Measurements from ENCODE around the gene GOLGA2.

GOLGA2 gene

DNA sequence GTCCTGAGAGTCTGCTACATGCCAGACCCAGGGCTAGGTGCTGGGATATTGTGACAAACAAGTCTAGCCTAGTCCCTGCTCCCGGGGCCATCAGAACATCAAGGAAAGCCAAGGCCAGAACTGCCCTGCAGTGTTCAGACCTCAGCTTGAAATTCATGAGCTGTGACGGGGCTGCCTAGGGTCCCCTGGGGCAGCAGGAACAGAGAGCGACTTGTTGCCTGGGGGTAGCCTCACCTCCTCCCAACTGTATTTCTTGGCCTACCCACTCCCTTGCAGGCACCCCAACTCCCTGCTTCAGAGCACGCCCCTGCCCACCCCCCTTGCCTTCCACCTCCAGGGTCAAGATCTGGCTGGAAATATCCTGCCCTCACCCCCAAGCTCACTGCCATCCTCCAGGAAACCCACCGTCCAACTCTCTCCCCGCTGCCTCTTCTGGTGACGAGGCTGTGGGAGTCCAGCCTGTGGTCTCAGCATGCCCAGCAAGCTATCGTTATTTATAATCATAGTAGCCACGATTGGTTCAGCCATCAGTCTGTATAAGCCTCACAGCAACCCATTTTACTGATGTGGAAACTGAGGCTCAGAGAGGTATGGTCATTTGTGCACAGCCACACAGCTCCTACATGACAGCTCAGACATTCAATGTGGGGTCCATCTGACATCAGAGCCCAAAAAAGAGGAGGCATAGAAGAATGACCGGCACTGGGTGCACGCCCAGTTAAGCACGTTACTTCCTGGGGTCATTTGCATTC, 61.9 kb downstream of the GOLGA2 start:
- no peak for DNase-seq (ENCODE audit: low read depth)

GRCh38 chr9:128211981-128212281, 63.9 kb downstream of the GOLGA2 start:
- DNase-seq (ENCODE audit: low read depth) = no peak

- no peak for DNase-seq (ENCODE audit: low read depth)
These were observed 64.4 kb downstream of the GOLGA2 start for GRCh38 chr9:128211186-128211980.

GRCh38 chr9:128208946-128209669, 66.7 kb downstream of the GOLGA2 start:
- DNase-seq (ENCODE audit: low read depth) = no peak

- DNase-seq (ENCODE audit: low read depth) = no peak
These were observed 67.4 kb downstream of the GOLGA2 start for GRCh38 chr9:128208386-128208785.

- no peak for DNase-seq (ENCODE audit: low read depth)
These were observed 68.6 kb downstream of the GOLGA2 start for GRCh38 chr9:128206916-128207910.

GRCh38 chr9:128206484-128206883, 69.3 kb downstream of the GOLGA2 start:
- DNase-seq (ENCODE audit: low read depth) = no peak

Data from stimulated activated CD8-positive, alpha-beta memory T cell treated with anti-CD3 and anti-CD28 coated beads, Interleukin-15, amount 100 ng/mL, for 1 hour (primary cell).